Left lung (tissue), 10 donors: ENCODE data around the gene CDK14. TPM values are rescaled to one million over a fixed set of nuclear protein-coding genes. Genes with fewer than 3 reads are reported as not detected.

Source experiments
- ATAC-seq: fragments of 200-7000 bp; cut with Tn5 transposase; one replicate; pipeline ENCODE4 v1.9.1; 2020; ENCODE audit warnings: moderate library complexity
- DNase-seq, 4 donors: peaks; one replicate each; pipeline ENCODE4 v3.0.0-alpha.2; 2013 to 2020
- H3K27ac ChIP-seq, 2 donors: fragments of 200-600 bp; sonication (generic) in 1 of 2; one replicate each; pipeline versions ENCODE4 v1.5.0 to v1.8.0; 2020 to 2021
- H3K27me3 ChIP-seq, 2 donors: fragments of 200-600 bp; sonication (generic) in 1 of 2; one replicate each; pipeline versions ENCODE4 v1.5.0 to v1.8.0; 2020 to 2021
- H3K36me3 ChIP-seq, 2 donors: fragments of 200-600 bp; sonication (generic) in 1 of 2; one replicate each; pipeline versions ENCODE4 v1.5.0 to v1.8.0; 2020 to 2021
- H3K4me1 ChIP-seq, 2 donors: fragments of 200-600 bp; one replicate each; pipeline ENCODE4 v1.8.0; 2021
- H3K4me3 ChIP-seq, 2 donors: fragments of 200-600 bp; sonication (generic) in 1 of 2; one replicate each; pipeline versions ENCODE4 v1.5.0 to v1.8.0; 2020 to 2021; ENCODE audit warnings: mild to moderate bottlenecking in 1 of 2
- H3K9me3 ChIP-seq, 2 donors: fragments of 200-600 bp; sonication (generic) in 1 of 2; one replicate each; pipeline versions ENCODE4 v1.5.0 to v1.8.0; 2020 to 2021
- intact Hi-C, 2 donors: fragments of 100-400 bp; cut with DNase I; formaldehyde crosslinking; loops; one replicate each; pipeline versions ENCODE4 v1.11.2 to v1.14.2; 2022
- polyA plus RNA-seq, 6 donors: library from polyadenylated mRNA; unstranded; fragments of 120-200 nt; gene quantifications; one replicate each; pipeline ENCODE4 v1.2.1, GENCODE V29; 2013; ENCODE audit not compliant: insufficient read length in 6 of 6
- total RNA-seq, 2 donors: library from RNA; stranded (reverse); fragmentation: NEBNext Ultra II Directional; extraction: Animal tissue kit (Norgen Biotek cat#: 25700); gene quantifications; one replicate each; pipeline ENCODE4 v1.2.1, GENCODE V29; 2021
- TF ChIP-seq, protein P1 (sequence below), 2 donors: fragments of 200-600 bp; sonication (generic) in 1 of 2; IDR thresholded peaks; one replicate each; pipeline versions ENCODE4 v1.5.0 to v1.8.0; 2021; ENCODE audit warnings: antibody characterized with exemption in 2 of 2
- donor health status: DM: no; HTN: yes; CAD: no.
- donor health status: DM: no; HTN: no; CAD: no.

CDK14 gene
- total and polyA plus RNA-seq, 8 donors = 24.1 to 45.1 (median 30.0) TPM

DNA sequence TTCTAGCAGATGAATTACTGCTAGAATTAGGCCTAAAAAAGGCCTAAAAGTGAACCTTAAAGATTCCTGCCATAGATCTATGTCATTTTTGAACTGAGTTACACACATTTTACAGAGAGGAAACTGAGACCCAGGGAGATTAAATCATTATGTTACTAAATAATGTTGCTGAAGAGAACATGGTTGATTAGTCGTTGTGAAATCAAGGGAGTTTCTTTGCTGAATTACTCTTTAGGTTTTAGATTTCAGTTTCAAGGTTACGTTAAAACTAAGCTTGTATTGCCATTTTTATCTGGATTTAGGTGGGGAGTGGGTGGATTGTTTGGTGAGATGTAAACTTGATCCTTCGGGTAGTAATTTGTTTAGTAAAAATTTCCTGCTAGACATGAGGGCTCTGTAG lies 21.3 kb downstream of the CDK14 start:
- intact Hi-C loops = no loop called here
- Histone ChIP-seq H3K9me3 (no peaks in the 10 kb centered on the region), H3K4me1 (peaks cover 7 to 31% of the 10 kb centered on the region in 2 donors), H3K27me3 (no peaks in the 10 kb centered on the region), H3K4me3 (no peak overlapping the region), H3K36me3 (no peaks in the 10 kb centered on the region), H3K27ac (no peak overlapping the region)
- ATAC-seq = no peak
- no peak for DNase-seq
- TF ChIP-seq, protein P1, sequence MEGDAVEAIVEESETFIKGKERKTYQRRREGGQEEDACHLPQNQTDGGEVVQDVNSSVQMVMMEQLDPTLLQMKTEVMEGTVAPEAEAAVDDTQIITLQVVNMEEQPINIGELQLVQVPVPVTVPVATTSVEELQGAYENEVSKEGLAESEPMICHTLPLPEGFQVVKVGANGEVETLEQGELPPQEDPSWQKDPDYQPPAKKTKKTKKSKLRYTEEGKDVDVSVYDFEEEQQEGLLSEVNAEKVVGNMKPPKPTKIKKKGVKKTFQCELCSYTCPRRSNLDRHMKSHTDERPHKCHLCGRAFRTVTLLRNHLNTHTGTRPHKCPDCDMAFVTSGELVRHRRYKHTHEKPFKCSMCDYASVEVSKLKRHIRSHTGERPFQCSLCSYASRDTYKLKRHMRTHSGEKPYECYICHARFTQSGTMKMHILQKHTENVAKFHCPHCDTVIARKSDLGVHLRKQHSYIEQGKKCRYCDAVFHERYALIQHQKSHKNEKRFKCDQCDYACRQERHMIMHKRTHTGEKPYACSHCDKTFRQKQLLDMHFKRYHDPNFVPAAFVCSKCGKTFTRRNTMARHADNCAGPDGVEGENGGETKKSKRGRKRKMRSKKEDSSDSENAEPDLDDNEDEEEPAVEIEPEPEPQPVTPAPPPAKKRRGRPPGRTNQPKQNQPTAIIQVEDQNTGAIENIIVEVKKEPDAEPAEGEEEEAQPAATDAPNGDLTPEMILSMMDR (IDR thresholded peaks at IDR 0.05) = no peak

DNA sequence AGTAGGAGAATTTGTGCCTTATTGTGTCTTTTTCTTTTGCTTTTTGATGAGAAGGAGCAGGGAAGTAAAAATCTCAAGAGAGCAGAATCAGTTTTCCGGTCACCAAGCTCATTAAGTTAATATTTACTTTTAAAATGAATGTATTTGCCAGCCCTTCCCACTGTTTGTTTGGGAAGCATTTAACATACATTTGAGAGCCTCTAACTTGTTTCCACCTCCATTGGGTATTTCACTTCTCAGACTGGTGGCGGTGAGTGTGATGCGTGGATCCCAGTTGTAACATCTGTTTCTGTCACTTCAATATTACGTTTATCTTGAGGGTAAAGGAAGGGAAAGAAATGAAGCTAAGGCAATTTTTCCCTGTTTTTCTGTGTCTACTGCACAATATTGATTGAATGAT lies 22.8 kb downstream of the CDK14 start:
- ATAC-seq (peak; percentile 82), DNase-seq (no peak)
- H3K36me3 ChIP-seq = no peaks in the 10 kb centered on the region
- intact Hi-C loops = no loop called here
- peaks cover 7 to 34% of the 10 kb centered on the region in 2 donors for H3K4me1 ChIP-seq
- H3K27me3 ChIP-seq = no peaks in the 10 kb centered on the region
- H3K4me3 ChIP-seq = no peak overlapping the region
- H3K27ac ChIP-seq = no peak overlapping the region
- TF ChIP-seq, protein P1 (IDR thresholded peaks at IDR 0.05) = no peak
- no peaks in the 10 kb centered on the region for H3K9me3 ChIP-seq

DNA sequence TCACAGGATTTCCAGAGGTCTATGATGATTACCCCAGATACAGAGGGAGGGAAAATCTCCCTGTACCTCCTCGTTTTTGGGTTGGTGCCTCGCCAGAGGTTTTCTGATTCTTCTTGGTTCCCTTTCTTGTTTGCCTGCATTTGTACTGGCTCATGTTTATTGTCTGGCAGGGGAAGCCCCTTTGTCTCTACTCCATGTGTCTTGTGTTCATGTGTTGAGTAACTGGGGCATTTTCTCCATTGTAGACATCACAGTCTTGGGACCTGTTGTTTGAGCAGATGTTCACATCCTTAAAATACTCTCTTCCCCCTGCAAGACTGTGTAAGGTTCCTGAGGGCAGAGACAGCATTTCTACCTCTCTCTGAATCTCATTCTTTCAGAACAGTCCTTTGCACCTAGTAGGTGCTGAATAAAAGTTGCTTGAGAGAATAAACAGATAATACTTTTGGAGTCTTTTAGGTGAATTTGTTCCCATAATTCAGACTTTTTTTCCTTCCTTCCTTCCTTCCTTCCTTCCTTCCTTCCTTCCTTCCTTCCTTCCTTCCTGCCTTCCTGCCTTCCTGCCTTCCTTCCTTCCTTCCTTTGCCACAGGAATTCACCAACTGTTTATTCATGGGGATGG lies 25.1 kb downstream of the CDK14 start:
- Histone ChIP-seq H3K4me1 (peaks cover 19 to 53% of the 10 kb centered on the region in 2 donors), H3K36me3 (no peaks in the 10 kb centered on the region)

DNA sequence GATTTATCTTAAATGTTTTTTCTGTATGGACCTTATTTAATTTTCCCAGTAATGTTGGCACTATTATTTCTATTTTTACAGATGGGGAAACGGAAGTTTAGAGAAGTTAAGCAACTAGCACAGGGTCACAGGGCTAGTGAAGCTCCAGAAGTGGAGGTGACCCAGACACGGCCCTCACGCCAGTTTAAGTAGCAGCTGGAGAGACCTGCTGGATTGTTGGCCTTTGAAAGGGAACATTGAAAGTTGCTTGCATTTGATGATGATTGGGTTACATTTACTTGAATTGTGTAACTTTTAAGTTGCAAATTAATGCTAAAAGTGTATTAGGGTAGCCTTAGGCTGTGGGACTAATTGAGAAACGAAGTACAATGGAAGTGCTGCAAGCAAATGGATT lies 25.6 kb downstream of the CDK14 start:
- Histone ChIP-seq H3K9me3 (no peaks in the 10 kb centered on the region), H3K4me1 (peaks cover 19 to 53% of the 10 kb centered on the region in 2 donors), H3K27ac (peak overlapping the region in 1 of 2 donors; percentile 68), H3K4me3 (no peak overlapping the region), H3K36me3 (no peaks in the 10 kb centered on the region), H3K27me3 (no peaks in the 10 kb centered on the region)
- DNase-seq = no peak
- TF ChIP-seq, protein P1 (IDR thresholded peaks at IDR 0.05) = no peak
- ATAC-seq = peak; percentile 26
- intact Hi-C loops = no loop called here

More for the DNA sequence above, 25.1 kb downstream of the CDK14 start:
- Histone ChIP-seq H3K9me3 (no peaks in the 10 kb centered on the region), H3K27me3 (no peaks in the 10 kb centered on the region), H3K4me3 (no peak overlapping the region), H3K27ac (peak overlapping the region in 1 of 2 donors; percentile 68)
- intact Hi-C loops = no loop called here
- TF ChIP-seq, protein P1 (IDR thresholded peaks at IDR 0.05) = no peak
- ATAC-seq (peak; percentile 15), DNase-seq (no peak)

DNA sequence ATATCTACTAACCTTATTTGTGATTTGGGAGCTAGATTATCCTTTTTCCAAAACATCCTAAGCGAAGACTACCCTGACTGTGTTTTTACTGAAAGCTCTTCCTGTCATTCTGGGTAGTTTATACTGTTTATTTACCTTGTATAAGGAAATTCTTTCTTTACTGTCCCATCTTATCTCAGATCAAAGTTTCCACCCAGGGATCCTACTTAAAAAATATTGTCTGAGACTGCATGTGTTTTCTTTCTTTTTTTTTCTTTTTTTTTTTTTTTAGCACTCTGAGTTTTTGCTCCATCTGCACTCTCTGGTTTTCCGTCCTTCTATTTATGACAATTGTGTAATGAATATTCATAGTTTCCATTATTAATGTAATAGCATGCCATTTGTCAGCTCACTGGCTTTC lies 26.5 kb downstream of the CDK14 start:
- no peaks in the 10 kb centered on the region for H3K36me3 ChIP-seq
- H3K4me3 ChIP-seq = no peak overlapping the region
- no peak overlapping the region for H3K27ac ChIP-seq
- no peak for DNase-seq
- H3K4me1 ChIP-seq = peaks cover 19 to 53% of the 10 kb centered on the region in 2 donors
- ATAC-seq = no peak
- no peaks in the 10 kb centered on the region for H3K9me3 ChIP-seq
- TF ChIP-seq, protein P1 (IDR thresholded peaks at IDR 0.05) = no peak
- H3K27me3 ChIP-seq = no peaks in the 10 kb centered on the region
- intact Hi-C loops = no loop called here
